CD4-positive, alpha-beta T cell (primary cell): ENCODE data around the gene MCC. TPM values are rescaled to one million over a fixed set of nuclear protein-coding genes. Genes with fewer than 3 reads are reported as not detected.
"Not testable (repeated sequence)": the region's sequence is repeated elsewhere in the genome, so short reads cannot be mapped to it uniquely, and the experiment has no call there.

Experiments
- ATAC-seq: fragments of 200-7000 bp; cut with Tn5 transposase; one replicate; pipeline ENCODE4 v1.10.0; 2022; ENCODE audit warnings: mild to moderate bottlenecking; ENCODE audit not compliant: poor library complexity
- CTCF ChIA-PET: fragments of 350-600 bp; sonication (Branson Sonifier 250); formaldehyde crosslinking; loops from one replicate; lab custom pipeline; 2021; ENCODE audit warnings: antibody characterized with exemption, inconsistent platforms; lab: Charles Lee
- POLR2A ChIA-PET: fragments of 350-600 bp; sonication (Branson Sonifier 250); formaldehyde crosslinking; loops from one replicate; lab custom pipeline; 2021; ENCODE audit warnings: antibody characterized with exemption, inconsistent platforms; lab: Charles Lee
- DNase-seq, 14 experiments: peaks; one replicate each; pipeline ENCODE4 v3.0.0-alpha.2; 2013 to 2020; ENCODE audit warnings: mixed read lengths in 2 of 14
- H3K27ac ChIP-seq, 2 donors: one replicate each; pipeline versions ENCODE4 v1.5.1 to v1.7.0; 2013; ENCODE audit warnings: low read length in 2 of 2, low read depth in 1 of 2, mild to moderate bottlenecking in 1 of 2
- H3K27me3 ChIP-seq, 2 experiments: 1 replicate in 1 of 2; 2 replicates in 1 of 2; pipeline versions ENCODE4 v1.6.1 to v1.7.0; 2013; ENCODE audit warnings: low read length in 2 of 2, control low read depth in 1 of 2, mild to moderate bottlenecking in 1 of 2, moderate library complexity in 1 of 2; ENCODE audit not compliant: insufficient read depth in 2 of 2, control insufficient read depth in 1 of 2
- H3K36me3 ChIP-seq: one replicate; pipeline ENCODE4 v1.6.1; 2013; ENCODE audit warnings: low read length, control low read depth; ENCODE audit not compliant: insufficient read depth
- H3K4me1 ChIP-seq: one replicate; pipeline ENCODE4 v1.6.1; 2013; ENCODE audit warnings: low read length, control low read depth; ENCODE audit not compliant: insufficient read depth
- H3K4me3 ChIP-seq: one replicate; pipeline ENCODE4 v1.5.1; 2013; ENCODE audit warnings: mild to moderate bottlenecking, low read length, moderate library complexity
- H3K9me3 ChIP-seq, 2 experiments: 1 replicate in 1 of 2; 2 replicates in 1 of 2; pipeline versions ENCODE4 v1.6.1 to v1.7.0; 2013; ENCODE audit warnings: low read length in 2 of 2, mild to moderate bottlenecking in 2 of 2, control low read depth in 1 of 2, moderate library complexity in 1 of 2; ENCODE audit not compliant: control insufficient read depth in 1 of 2, insufficient read depth in 1 of 2
- H3K27ac Mint-ChIP-seq: one replicate; pipeline ENCODE4 v1.8.0; 2020; ENCODE audit warnings: mixed read lengths
- H3K27me3 Mint-ChIP-seq: one replicate; pipeline ENCODE4 v1.8.0; 2021; ENCODE audit warnings: mixed read lengths
- H3K36me3 Mint-ChIP-seq: one replicate; pipeline ENCODE4 v1.8.0; 2021; ENCODE audit warnings: low read depth, mixed read lengths
- H3K4me1 Mint-ChIP-seq: one replicate; pipeline ENCODE4 v1.8.0; 2021; ENCODE audit warnings: low read depth, mixed read lengths
- H3K4me3 Mint-ChIP-seq: one replicate; pipeline ENCODE4 v1.8.0; 2020; ENCODE audit warnings: mild to moderate bottlenecking, mixed read lengths
- H3K9me3 Mint-ChIP-seq: one replicate; pipeline ENCODE4 v1.8.0; 2020; ENCODE audit warnings: mixed read lengths
- intact Hi-C, 2 experiments: fragments of 100-400 bp; cut with DNase I in 1 of 2; cut with micrococcal nuclease in 1 of 2; formaldehyde crosslinking; loops; one replicate each; pipeline versions ENCODE4 v1.15.1 to v1.9.0; 2023 to 2025; cut with DNase I, micrococcal nuclease
- total RNA-seq, 174 experiments: library from RNA in 2 of 174; stranded (reverse) in 2 of 174; gene quantifications; one replicate each; pipeline ENCODE4 v1.2.3 and lab custom pipeline; 2021 to 2026
- TF ChIP-seq, protein P1 (sequence below): fragments of 200-600 bp; IDR thresholded peaks from one replicate; pipeline ENCODE4 v1.8.0; 2022; ENCODE audit warnings: antibody characterized with exemption, mild to moderate bottlenecking

MCC gene
- total RNA-seq, 2 experiments from 2014 or later, result 3.2 to 3.3 TPM

DNA sequence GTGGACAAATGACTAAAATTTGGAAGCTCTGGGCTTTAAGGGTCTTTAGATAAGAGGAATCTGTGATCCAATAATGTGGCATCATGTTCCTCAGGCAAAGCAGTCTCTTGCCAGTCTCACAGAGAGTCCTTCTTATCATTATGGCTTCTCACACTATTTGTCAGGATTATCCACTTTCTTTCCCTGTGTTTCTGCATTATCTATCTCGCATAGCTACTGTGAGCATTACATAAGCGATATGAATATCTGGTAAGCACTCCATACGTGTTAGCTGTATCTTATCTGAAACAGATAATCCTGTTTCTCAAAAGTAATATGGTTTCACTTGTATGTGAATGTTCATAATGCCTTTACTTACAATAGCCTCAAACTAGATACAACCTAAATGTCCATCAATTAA, 9.6 kb downstream of the MCC start:
- H3K4me3 Mint-ChIP-seq, result no peak overlapping the region
- Histone ChIP-seq H3K36me3 (no peaks in the 10 kb centered on the region), H3K27me3 (peaks cover 12 to 13% of the 10 kb centered on the region in 2 experiments), H3K9me3 (no peaks in the 10 kb centered on the region), H3K27ac (no peak overlapping the region), H3K4me3 (no peak overlapping the region), H3K4me1 (no peaks in the 10 kb centered on the region)
- POLR2A ChIA-PET, result no interaction called here
- TF ChIP-seq, protein P1, sequence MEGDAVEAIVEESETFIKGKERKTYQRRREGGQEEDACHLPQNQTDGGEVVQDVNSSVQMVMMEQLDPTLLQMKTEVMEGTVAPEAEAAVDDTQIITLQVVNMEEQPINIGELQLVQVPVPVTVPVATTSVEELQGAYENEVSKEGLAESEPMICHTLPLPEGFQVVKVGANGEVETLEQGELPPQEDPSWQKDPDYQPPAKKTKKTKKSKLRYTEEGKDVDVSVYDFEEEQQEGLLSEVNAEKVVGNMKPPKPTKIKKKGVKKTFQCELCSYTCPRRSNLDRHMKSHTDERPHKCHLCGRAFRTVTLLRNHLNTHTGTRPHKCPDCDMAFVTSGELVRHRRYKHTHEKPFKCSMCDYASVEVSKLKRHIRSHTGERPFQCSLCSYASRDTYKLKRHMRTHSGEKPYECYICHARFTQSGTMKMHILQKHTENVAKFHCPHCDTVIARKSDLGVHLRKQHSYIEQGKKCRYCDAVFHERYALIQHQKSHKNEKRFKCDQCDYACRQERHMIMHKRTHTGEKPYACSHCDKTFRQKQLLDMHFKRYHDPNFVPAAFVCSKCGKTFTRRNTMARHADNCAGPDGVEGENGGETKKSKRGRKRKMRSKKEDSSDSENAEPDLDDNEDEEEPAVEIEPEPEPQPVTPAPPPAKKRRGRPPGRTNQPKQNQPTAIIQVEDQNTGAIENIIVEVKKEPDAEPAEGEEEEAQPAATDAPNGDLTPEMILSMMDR, result no peak
- intact Hi-C loops, result no loop called here
- H3K4me1 Mint-ChIP-seq, result no peaks in the 10 kb centered on the region
- H3K27me3 Mint-ChIP-seq, result peaks cover 51% of the 10 kb centered on the region
- H3K9me3 Mint-ChIP-seq, result no peaks in the 10 kb centered on the region
- DNase-seq, result no peak
- no peak for ATAC-seq
- no peaks in the 10 kb centered on the region for H3K36me3 Mint-ChIP-seq
- H3K27ac Mint-ChIP-seq, result no peak overlapping the region
- CTCF ChIA-PET, result no interaction called here

DNA sequence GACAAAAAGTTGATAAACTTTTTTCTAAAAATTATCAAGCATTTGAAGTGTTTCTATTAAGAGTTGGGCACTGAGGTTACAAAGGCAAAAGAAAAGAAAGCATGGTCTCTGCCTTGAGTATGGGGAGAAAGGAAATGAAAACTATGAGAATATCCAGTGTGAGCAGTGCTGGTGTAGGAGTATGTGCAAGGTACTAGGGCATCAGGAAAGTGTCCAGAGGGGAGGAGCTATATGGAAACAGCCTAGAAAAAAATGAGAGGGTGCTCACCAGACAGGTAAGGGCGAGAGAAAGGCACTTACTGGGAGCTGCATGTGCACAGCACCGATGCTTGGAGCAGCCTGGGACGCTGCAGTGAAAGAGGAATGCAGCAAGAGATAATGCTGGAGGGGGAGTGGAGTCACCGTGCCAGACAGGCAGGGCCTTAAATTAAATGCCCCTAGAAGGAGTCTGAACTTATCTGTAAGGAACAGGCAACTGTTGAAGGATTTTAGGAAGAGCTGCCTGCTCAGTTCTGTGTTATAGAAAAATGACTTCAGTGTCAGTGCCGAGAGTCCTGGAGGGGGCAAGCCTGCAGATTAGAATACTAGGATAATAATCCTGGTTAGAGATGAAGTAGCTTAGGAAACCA, 14.0 kb downstream of the MCC start:
- H3K9me3 ChIP-seq, result peaks cover 0 to 6% of the 10 kb centered on the region in 2 experiments
- ChIA-PET CTCF (no interaction called here), POLR2A (no interaction called here)
- Mint-ChIP-seq H3K4me3 (no peak overlapping the region), H3K27me3 (peaks cover 43% of the 10 kb centered on the region), H3K36me3 (no peaks in the 10 kb centered on the region), H3K4me1 (no peaks in the 10 kb centered on the region), H3K9me3 (no peaks in the 10 kb centered on the region), H3K27ac (no peak overlapping the region)
- H3K36me3 ChIP-seq, result no peaks in the 10 kb centered on the region
- intact Hi-C loops, result loop anchor here in 1 of 2 experiments (2.0 kb wide), 1 partner anchor 61 kb away; no protein-coding TSS in a partner anchor
- H3K27ac ChIP-seq, result no peak overlapping the region
- no peaks in the 10 kb centered on the region for H3K4me1 ChIP-seq
- no peak overlapping the region for H3K4me3 ChIP-seq
- DNase-seq (no peak), ATAC-seq (no peak)
- TF ChIP-seq, protein P1, result no peak
- H3K27me3 ChIP-seq, result peaks cover 11 to 18% of the 10 kb centered on the region in 2 experiments

DNA sequence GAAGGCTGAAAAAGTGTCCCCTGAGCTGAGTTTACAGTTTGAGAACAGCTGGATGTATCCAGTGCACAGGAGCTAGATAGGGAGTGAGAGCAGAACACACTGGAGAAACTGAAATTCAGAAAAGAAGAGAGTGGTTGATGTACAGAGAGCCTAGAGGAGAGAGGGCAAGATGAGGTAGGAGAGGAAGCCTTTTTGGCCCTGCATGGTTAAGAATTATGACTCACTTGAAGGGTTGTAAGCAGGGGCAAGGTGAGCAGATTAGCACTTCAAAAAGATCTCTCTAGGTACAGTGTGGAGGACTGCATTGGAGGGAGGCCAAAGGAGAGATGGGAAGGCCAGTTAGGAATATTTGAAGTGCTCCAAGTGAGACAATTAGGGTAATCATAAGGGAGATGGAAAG, 25.2 kb downstream of the MCC start:
- ChIA-PET CTCF (no interaction called here), POLR2A (no interaction called here)
- intact Hi-C loops, result no loop called here
- TF ChIP-seq, protein P1, result no peak
- H3K36me3 Mint-ChIP-seq, result no peaks in the 10 kb centered on the region
- H3K4me3 Mint-ChIP-seq, result no peak overlapping the region
- peaks cover 6% of the 10 kb centered on the region for H3K27me3 Mint-ChIP-seq
- no peak for DNase-seq
- Histone ChIP-seq H3K27me3 (no peaks in the 10 kb centered on the region), H3K4me1 (no peaks in the 10 kb centered on the region), H3K9me3 (no peaks in the 10 kb centered on the region), H3K36me3 (no peaks in the 10 kb centered on the region), H3K4me3 (no peak overlapping the region), H3K27ac (no peak overlapping the region)
- no peaks in the 10 kb centered on the region for H3K4me1 Mint-ChIP-seq
- ATAC-seq, result no peak
- no peaks in the 10 kb centered on the region for H3K9me3 Mint-ChIP-seq
- no peak overlapping the region for H3K27ac Mint-ChIP-seq

DNA sequence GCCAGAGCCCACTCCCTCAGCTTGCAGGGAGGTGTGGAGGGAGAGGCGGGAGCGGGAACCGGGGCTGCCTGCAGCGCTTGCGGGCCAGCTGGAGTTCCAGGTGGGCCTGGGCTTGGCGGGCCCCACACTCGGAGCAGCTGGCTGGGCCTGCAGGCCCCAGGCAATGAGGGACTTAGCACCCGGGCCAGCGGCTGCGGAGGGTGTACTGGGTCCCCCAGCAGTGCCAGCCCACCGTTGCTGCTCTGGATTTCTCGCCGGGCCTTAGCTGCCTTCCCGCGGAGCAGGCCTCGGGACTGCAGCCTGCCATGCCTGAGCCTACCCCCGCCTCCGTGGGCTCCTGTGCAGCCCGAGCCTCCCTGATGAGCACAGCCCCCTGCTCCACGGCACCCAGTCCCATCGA, 31.1 kb downstream of the MCC start:
- H3K27ac ChIP-seq, H3K36me3 ChIP-seq, H3K27ac Mint-ChIP-seq, POLR2A ChIA-PET, H3K36me3 Mint-ChIP-seq, H3K27me3 Mint-ChIP-seq, ATAC-seq, intact Hi-C loops, H3K9me3 ChIP-seq, DNase-seq, H3K4me1 ChIP-seq, CTCF ChIA-PET, H3K4me1 Mint-ChIP-seq, H3K9me3 Mint-ChIP-seq, H3K4me3 ChIP-seq, H3K4me3 Mint-ChIP-seq, H3K27me3 ChIP-seq: not testable (repeated sequence)
